Keratinocyte (primary cell): ENCODE data around the gene FSTL5. TPM values are rescaled to one million over a fixed set of nuclear protein-coding genes. Genes with fewer than 3 reads are reported as not detected.

Source experiments
- DNase-seq: peaks from one replicate; pipeline ENCODE4 v3.0.0-alpha.2; 2011; ENCODE audit warnings: low read depth, missing footprints, low spot score
- FAIRE-seq: peaks from 2 replicates; lab custom pipeline; 2011; peaks lifted over from hg19 to GRCh38; lab: Jason Lieb, UNC
- H2AFZ ChIP-seq: 2 replicates; pipeline ENCODE4 v1.6.0; 2012; ENCODE audit warnings: low read length, control low read depth, inconsistent platforms; ENCODE audit not compliant: control insufficient read depth
- H3K27ac ChIP-seq: 2 replicates; pipeline ENCODE4 v1.5.1; 2011; ENCODE audit warnings: low read length; ENCODE audit not compliant: control insufficient read depth, insufficient read depth
- H3K27me3 ChIP-seq: 3 replicates; pipeline ENCODE4 v1.6.0; 2011; ENCODE audit warnings: low read length; ENCODE audit not compliant: control insufficient read depth, insufficient read depth; ENCODE audit errors: extremely low read depth
- H3K36me3 ChIP-seq, 2 experiments: 2 replicates in 1 of 2; 3 replicates in 1 of 2; pipeline ENCODE4 v1.5.1; 2011; ENCODE audit warnings: low read length in 2 of 2, mild to moderate bottlenecking in 1 of 2; ENCODE audit not compliant: control insufficient read depth in 2 of 2, insufficient read depth in 2 of 2; ENCODE audit errors: extremely low read depth in 1 of 2
- H3K4me1 ChIP-seq: 3 replicates; pipeline ENCODE4 v1.5.1; 2011; ENCODE audit warnings: low read length; ENCODE audit not compliant: control insufficient read depth, insufficient read depth; ENCODE audit errors: extremely low read depth
- H3K4me2 ChIP-seq: 3 replicates; pipeline ENCODE4 v1.6.0; 2011; ENCODE audit warnings: low read depth, low read length; ENCODE audit not compliant: control insufficient read depth, insufficient read depth; ENCODE audit errors: extremely low read depth
- H3K4me3 ChIP-seq, 3 experiments: fragments of 200-600 bp in 1 of 3; sonication (generic) in 1 of 3; 2 replicates in 2 of 3; 3 replicates in 1 of 3; pipeline ENCODE4 v1.5.1; 2011 to 2016; ENCODE audit warnings: low read length in 3 of 3, mild to moderate bottlenecking in 3 of 3, control low read depth in 2 of 3, inconsistent platforms in 1 of 3, low read depth in 1 of 3, mixed read lengths in 1 of 3, mixed run types in 1 of 3, moderate library complexity in 1 of 3; ENCODE audit not compliant: control insufficient read depth in 2 of 3, insufficient read depth in 2 of 3; ENCODE audit errors: extremely low read depth in 1 of 3
- H3K79me2 ChIP-seq: 2 replicates; pipeline ENCODE4 v1.6.0; 2012; ENCODE audit warnings: low read length; ENCODE audit not compliant: control insufficient read depth, insufficient read depth
- H3K9ac ChIP-seq: 3 replicates; pipeline ENCODE4 v1.6.0; 2011; ENCODE audit warnings: low read length; ENCODE audit not compliant: control insufficient read depth, insufficient read depth; ENCODE audit errors: extremely low read depth
- H3K9me1 ChIP-seq: 3 replicates; pipeline ENCODE4 v1.6.0; 2011; ENCODE audit warnings: low read length; ENCODE audit not compliant: control insufficient read depth, insufficient read depth; ENCODE audit errors: extremely low read depth
- H3K9me3 ChIP-seq: 2 replicates; pipeline ENCODE4 v1.5.1; 2012; ENCODE audit warnings: low read depth, low read length; ENCODE audit not compliant: control insufficient read depth
- H4K20me1 ChIP-seq: 3 replicates; pipeline ENCODE4 v1.6.0; 2011; ENCODE audit warnings: low read length; ENCODE audit not compliant: control insufficient read depth, insufficient read depth; ENCODE audit errors: extremely low read depth
- EZH2 ChIP-seq: IDR thresholded peaks from one replicate; pipeline ENCODE4 v1.6.1; 2012; ENCODE audit warnings: inconsistent platforms, mild to moderate bottlenecking, low read length, moderate library complexity
- dilution Hi-C: fragments of 300-500 bp; cut with MboI; formaldehyde crosslinking; loops from one replicate; pipeline ENCODE4 v1.7.0; 2020; ENCODE audit warnings: low sequenced_read_pairs; ENCODE audit not compliant: extremely low pct_ligation_motif_present
- polyA plus RNA-seq, 5 experiments: library from polyadenylated mRNA; depleted of rRNA in 3 of 5; stranded (reverse) in 3 of 5; stranded (forward) in 1 of 5; unstranded in 1 of 5; fragments of >200 nt; gene quantifications; 1 replicate in 1 of 5; 2 replicates in 3 of 5; 3 replicates in 1 of 5; pipeline versions ENCODE4 v1.2.1 to v1.2.3, GENCODE V29; 2011 to 2012; ENCODE audit warnings: missing spikeins in 2 of 5, low read depth in 1 of 5, low replicate concordance in 1 of 5
- TF ChIP-seq, protein P1 (sequence below), 3 experiments: IDR thresholded peaks in 1 of 3; conservative IDR thresholded peaks in 1 of 3; optimal IDR thresholded peaks in 1 of 3; 2 replicates in 2 of 3; 3 replicates in 1 of 3; pipeline versions ENCODE3 to v1.5.1; 2011; ENCODE audit warnings: low read length in 3 of 3, mild to moderate bottlenecking in 3 of 3, moderate library complexity in 2 of 3, control low read depth in 1 of 3, inconsistent platforms in 1 of 3; ENCODE audit not compliant: insufficient read depth in 2 of 3; ENCODE audit errors: extremely low read depth in 1 of 3

FSTL5 gene
- polyA plus RNA-seq, 1 donor (not counting 4 experiments of a cell fraction or from before 2014, with no cell fraction given), result not detected

- no peak for FAIRE-seq
- no peaks in the 10 kb centered on the region for H3K27me3 ChIP-seq
- no peak for TF ChIP-seq EZH2
- TF ChIP-seq, protein P1, sequence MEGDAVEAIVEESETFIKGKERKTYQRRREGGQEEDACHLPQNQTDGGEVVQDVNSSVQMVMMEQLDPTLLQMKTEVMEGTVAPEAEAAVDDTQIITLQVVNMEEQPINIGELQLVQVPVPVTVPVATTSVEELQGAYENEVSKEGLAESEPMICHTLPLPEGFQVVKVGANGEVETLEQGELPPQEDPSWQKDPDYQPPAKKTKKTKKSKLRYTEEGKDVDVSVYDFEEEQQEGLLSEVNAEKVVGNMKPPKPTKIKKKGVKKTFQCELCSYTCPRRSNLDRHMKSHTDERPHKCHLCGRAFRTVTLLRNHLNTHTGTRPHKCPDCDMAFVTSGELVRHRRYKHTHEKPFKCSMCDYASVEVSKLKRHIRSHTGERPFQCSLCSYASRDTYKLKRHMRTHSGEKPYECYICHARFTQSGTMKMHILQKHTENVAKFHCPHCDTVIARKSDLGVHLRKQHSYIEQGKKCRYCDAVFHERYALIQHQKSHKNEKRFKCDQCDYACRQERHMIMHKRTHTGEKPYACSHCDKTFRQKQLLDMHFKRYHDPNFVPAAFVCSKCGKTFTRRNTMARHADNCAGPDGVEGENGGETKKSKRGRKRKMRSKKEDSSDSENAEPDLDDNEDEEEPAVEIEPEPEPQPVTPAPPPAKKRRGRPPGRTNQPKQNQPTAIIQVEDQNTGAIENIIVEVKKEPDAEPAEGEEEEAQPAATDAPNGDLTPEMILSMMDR (optimal IDR thresholded peaks at IDR 0.05 in 1 of 3, IDR thresholded peaks at IDR 0.05 in 1 of 3, conservative IDR thresholded peaks at IDR 0.05 in 1 of 3; ENCODE audit: extremely low read depth in 1 of 3, insufficient read depth in 2 of 3, low read length in 3 of 3), result no peak
- no peaks in the 10 kb centered on the region for H4K20me1 ChIP-seq
- no peaks in the 10 kb centered on the region for H3K9me1 ChIP-seq
- H3K27ac ChIP-seq, result no peak overlapping the region
- H3K36me3 ChIP-seq, result no peaks in the 10 kb centered on the region
- H2AFZ ChIP-seq, result no peak overlapping the region
- no peak overlapping the region for H3K9ac ChIP-seq
- no peak for DNase-seq
- no peaks in the 10 kb centered on the region for H3K79me2 ChIP-seq
- H3K4me1 ChIP-seq, result no peaks in the 10 kb centered on the region
- dilution Hi-C loops, result no loop called here
- H3K4me2 ChIP-seq, result no peak overlapping the region
- H3K4me3 ChIP-seq, result no peak overlapping the region
- H3K9me3 ChIP-seq, result no peaks in the 10 kb centered on the region
Measured at GRCh38 chr4:161900110-161900509, 263.7 kb downstream of the FSTL5 start.

DNA sequence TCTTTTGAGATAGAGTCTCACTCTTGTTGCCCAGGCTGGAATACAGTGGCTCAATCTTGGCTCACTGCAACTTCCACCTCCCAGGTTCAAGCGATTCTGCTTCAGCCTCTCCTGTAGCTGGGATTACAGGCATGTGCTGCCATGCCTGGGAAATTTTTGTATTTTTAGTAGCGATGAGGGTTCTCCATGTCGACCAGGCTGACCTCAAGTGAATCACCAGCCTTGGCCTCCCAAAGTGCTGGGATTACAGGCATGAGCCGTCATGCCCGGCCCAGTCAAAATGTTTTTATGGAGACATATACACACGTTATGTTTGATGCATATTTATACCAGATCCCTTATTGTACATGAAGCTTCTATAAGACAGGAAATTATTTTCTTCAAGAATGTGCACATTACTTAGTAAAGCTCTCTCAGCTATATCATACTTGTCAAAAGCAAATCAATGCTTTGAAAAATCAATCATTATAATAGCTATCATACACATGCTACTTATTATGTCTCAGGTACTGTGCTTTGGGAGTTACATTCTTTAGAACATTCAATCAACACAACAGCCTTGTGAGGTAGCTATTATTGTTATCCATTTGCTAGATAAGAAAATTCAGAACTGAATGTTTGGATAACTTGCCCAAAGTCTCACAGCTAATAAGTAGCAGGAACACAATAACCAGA, 269.2 kb downstream of the FSTL5 start:
- Histone ChIP-seq H3K79me2 (no peaks in the 10 kb centered on the region), H3K4me1 (peaks cover 3% of the 10 kb centered on the region), H3K27ac (peak overlapping the region; percentile 39), H3K4me3 (no peak overlapping the region), H3K36me3 (no peaks in the 10 kb centered on the region), H2AFZ (peak overlapping the region; percentile 30), H3K27me3 (no peaks in the 10 kb centered on the region), H4K20me1 (no peaks in the 10 kb centered on the region), H3K9ac (no peak overlapping the region), H3K9me1 (no peaks in the 10 kb centered on the region), H3K4me2 (no peak overlapping the region), H3K9me3 (no peaks in the 10 kb centered on the region)
- peak; percentile 9 for DNase-seq
- no peak for FAIRE-seq
- no peak for TF ChIP-seq EZH2
- TF ChIP-seq, protein P1 (optimal IDR thresholded peaks at IDR 0.05 in 1 of 3, IDR thresholded peaks at IDR 0.05 in 1 of 3, conservative IDR thresholded peaks at IDR 0.05 in 1 of 3; ENCODE audit: extremely low read depth in 1 of 3, insufficient read depth in 2 of 3, low read length in 3 of 3), result no peak
- dilution Hi-C loops, result no loop called here
